HG03571 (cell line): ENCODE measurements around the gene SF3B2.
"Not testable (repeated sequence)": the region's sequence is repeated elsewhere in the genome, so short reads cannot be mapped to it uniquely, and the experiment has no call there.

Experiments used
- ATAC-seq: cut with Tn5 transposase; IDR thresholded peaks from one replicate; pipeline ENCODE4 v1.9.1; 2021; ENCODE audit not compliant: unreplicated experiment

Gene SF3B2, protein sequence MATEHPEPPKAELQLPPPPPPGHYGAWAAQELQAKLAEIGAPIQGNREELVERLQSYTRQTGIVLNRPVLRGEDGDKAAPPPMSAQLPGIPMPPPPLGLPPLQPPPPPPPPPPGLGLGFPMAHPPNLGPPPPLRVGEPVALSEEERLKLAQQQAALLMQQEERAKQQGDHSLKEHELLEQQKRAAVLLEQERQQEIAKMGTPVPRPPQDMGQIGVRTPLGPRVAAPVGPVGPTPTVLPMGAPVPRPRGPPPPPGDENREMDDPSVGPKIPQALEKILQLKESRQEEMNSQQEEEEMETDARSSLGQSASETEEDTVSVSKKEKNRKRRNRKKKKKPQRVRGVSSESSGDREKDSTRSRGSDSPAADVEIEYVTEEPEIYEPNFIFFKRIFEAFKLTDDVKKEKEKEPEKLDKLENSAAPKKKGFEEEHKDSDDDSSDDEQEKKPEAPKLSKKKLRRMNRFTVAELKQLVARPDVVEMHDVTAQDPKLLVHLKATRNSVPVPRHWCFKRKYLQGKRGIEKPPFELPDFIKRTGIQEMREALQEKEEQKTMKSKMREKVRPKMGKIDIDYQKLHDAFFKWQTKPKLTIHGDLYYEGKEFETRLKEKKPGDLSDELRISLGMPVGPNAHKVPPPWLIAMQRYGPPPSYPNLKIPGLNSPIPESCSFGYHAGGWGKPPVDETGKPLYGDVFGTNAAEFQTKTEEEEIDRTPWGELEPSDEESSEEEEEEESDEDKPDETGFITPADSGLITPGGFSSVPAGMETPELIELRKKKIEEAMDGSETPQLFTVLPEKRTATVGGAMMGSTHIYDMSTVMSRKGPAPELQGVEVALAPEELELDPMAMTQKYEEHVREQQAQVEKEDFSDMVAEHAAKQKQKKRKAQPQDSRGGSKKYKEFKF

DNA sequence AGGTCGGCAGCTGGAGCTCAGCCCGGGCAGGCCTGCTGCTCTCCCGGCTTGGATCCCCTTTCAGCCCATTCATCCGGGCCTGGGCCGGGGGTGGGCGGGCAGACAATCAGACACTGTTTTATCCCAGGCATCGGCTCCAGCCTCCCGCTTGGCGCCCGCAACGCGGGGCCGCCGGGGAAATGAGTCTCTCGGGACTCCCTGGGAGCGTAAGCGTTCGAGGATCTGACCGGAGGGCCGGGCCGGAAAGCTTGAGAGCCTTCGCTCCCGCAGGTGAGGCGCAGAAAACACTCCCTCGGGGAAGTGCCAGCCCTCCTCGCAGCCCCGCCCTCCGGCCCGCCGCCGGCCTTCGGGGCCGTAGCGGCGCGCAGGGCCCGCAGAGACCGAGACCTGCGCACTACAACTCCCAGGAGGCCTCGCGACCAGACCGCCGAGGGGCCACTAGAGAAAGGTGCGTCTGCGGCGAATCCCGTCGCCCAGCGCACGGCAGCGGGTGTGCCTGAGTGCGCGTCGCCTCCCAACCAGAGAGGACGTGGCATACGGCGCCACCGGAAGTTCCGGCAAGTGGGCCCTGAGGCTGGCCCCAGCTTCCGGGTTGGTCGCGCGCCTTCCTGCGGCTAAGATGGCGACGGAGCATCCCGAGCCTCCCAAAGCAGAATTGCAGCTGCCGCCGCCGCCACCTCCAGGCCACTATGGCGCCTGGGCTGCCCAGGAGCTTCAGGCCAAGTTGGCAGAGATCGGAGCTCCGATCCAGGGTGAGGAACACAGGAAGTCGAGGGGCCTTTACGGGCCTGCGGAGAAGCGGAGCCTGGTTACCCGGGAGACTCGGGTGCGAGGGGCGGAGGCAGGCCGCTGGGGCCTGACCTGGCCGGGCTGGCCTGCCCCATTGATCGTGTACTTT is at the start of gene SF3B2:
Gene SF3B2, plus strand, starts transcription at position 599 of the 898 bp plus-strand sequence. Its CDS starts 21 bp downstream, at position 620.
- ATAC-seq, result peak; percentile 92

DNA sequence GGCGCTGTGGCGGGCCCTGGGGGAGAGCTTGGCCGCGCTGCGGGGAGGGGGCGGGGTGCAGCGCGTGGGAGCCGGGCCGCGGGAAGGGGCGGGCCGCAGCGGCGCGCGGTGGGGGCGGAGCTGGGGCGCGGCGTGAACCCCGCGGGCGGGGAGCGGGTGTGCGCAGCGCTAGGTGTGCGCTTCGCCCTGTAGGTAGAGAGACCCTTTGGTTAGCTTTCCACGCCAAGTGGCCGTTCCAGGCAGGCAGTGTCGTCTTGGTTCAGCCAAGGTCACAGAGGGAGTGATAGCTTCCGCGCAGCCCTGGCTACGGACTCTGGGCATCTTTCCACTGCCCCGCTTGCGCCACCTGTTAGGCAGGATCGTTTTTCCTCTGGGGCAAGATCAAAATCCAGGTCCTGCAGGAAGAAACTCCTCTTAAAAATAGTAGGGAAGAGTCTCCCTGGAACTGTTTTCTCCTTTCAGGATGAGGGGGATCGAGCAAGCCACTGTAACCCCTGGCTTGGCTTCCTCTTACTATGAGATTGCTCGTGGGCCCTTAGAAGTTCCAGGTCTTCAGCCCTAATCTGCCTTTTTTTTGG is 49.4 kb upstream of the SF3B2 start:
- ATAC-seq, result peak; percentile 39

DNA sequence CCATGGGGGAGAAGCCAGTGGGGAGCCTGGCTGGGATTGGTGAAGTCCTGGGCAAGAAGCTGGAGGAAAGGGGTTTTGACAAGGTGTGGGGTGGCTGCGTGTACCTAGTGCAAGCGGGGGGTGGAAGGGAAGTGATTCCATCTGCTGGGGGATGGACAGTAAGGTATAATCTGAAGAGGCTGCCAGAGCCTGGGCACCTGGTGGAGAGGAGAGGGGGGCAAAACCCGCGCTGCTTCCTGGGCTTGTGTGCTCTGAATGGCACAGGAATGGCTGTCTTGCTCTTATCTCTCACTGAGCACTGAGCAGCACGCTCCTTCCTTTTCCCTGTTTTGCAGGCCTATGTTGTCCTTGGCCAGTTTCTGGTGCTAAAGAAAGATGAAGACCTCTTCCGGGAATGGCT is 48.9 kb upstream of the SF3B2 start:
- ATAC-seq, result no peak

DNA sequence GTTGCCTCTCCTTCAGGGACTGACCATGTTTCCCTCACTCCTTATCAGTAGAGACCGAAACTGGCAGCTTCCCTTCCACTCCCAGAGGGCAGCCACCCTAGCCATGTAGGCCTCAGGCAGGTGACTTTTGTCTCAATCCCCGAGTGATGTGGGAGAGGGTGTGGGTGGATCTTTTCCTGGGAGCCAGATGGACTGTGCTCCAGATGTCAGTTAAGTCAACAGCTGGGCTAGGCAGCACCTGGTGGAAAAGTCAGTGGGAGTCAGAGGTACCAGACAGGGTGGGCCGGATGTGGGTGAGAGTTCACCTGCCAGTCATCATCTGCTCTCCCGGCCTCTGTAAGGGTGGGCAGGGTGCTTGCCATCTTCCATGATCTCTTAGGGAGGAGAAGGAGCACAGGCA is 48.0 kb upstream of the SF3B2 start:
- no peak for ATAC-seq

DNA sequence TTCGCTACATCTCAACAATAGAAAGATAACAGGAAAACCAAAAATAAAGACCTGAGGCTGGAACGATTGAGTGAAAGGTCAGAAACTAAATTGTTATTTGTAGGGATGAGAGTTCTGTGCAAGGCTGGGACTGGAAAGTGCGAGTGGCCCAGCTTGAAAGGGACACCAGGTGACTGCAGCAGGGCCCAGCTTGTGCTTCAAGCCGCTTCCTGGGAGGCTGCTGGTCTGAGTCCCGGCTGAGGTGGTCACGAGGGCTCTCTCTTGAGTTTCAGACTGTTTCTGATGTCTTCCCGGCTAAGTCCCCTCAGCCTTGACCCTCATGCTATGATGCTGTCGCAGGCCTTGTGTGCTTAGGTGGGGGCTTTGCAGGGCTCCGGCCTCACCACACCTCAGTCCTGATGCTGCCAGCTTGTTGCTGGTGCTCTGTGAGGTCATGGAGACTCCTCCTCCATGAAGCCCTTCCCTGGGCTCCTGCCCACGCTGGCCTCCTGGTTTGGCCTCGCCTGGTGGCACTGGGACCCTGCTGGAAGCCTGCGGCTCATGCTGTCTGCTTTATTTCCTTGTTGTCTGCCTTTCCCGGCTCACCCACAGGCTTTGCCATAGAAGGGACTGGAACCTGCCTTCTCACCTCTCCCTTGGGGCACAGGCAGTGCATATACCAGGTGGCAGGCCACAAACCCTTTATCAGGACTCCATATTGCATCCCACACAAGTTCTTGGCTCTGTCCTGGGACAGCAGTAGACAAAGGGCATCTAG is 45.9 kb upstream of the SF3B2 start:
- no peak for ATAC-seq

DNA sequence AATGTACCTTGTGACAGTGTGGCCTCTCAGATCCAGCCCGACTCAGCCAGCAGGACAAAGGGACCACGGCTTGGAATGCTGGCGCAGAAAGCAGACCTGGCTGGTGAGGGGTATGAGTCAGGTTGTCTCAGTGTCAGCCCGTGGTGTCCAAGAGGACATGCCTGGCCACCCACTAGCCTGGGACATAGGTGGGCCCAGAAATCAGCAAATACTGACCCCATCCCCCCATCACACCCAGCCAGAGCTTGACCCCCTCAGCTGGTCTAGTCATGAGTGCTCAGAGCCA is 45.3 kb upstream of the SF3B2 start:
- no peak for ATAC-seq

DNA sequence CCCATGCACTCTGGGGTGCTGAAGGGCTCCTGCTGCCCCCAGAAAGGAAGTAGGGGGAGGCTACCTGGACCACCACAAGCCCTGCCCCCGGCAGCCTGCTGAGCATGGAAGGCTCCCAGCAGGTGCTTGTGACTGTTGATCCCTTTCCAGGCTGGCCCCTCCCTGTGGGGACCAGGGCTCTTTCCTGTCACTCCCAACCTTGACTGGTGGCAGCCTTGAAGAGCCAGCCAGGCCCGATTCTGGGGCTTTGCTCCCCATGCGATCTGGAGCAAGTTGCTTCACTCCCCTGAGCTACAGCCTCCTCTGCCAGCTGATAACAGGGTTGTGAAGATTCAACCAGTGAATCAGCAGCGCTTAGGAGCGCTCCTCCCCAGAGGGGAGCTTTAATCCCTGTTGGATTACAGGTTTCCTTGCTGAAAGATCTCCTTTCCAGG is 44.9 kb upstream of the SF3B2 start:
- ATAC-seq, result no peak

DNA sequence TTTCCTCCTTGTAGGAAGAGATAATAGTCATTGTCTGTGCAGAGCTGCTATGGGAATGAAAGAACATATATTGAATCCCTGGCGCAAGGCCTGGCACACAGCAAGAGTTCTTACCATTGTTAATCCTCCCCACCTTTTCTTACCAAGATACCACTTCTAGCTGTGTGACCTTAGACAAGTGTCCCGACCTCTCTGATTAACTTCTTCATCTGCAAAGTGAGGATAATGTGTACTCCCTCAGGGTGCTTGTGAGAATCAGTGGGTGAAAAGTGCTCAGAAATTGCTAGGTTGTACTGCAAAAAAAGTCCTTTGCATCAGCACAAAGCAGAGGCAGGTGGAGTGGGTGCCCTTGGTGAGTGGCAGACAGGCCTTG is 44.1 kb upstream of the SF3B2 start:
- ATAC-seq, result no peak

DNA sequence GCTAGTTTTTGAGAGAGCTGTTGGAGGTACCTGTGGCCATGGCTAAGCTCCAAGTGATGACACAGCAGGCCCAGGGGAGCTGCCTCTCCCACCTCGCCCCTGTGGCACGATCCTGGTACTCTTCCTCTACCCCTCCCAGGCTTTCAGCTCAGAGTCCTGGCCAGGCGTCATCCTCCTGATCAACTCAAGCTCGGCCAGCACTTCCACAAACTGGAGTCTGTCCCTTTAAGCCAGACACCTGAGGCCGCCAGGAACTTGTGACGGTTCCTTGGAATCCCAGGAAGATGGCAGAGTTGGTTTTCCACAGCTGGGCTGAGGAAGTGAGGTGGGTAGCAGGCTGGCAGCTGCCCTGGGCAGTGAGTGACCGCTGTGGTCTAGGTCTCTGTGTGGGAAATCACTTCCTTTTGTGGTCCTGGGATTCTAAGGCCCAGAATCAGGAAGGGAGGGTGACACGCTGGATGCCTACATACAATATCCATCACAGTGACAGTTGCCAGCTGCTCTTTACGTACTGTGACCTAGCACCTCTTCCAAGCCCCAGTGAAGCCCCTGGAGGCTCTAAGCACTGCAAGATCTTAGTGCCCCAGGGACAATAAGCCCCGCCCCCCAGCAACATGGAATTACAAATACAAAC is 43.6 kb upstream of the SF3B2 start:
- ATAC-seq, result no peak

DNA sequence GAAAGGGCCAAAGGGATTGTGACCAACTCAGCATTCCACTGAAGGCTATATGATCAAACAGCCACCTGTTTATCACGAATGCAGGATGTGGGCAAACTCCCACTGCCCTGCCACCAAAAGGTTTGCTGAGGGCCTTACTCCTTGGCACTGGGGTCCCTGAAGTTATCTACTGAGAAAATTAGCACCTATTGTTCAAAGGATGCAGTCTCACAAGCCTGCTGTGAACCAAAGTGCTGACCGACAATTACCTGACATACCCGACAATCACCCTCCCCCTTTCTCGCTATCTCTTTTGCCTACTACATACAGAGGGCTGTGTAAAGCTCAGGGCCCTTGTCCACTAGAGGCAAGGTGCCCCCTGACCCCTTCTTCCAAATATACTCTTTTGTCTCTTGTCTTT is 42.1 kb upstream of the SF3B2 start:
- ATAC-seq, result not testable (repeated sequence)

DNA sequence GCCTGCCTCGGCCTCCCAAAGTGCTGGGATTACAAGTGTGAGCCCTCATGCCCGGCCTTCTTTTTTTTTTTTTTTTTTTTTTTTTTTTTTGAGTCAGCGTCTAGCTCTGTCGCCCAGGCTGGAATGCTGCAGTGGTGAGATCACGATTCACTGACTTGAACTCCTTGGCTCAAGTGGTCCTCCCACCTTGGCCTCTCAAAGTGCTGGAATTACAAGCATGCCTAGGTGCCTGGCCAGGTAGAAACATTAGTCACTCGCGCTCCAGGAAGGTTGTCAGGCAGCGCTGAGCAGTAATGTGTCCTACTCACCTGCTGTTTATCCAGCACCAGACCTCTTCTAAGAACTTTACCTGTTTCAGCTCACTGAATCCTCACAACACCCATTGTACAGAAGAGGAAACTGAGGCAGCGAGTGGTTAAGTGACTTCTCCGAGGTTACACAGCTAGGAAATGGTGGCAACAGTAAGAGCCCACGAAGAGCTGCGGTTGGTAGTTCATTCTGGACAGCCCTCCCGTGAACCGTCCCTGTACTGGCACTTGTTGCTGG is 40.9 kb upstream of the SF3B2 start:
- ATAC-seq, result no peak

DNA sequence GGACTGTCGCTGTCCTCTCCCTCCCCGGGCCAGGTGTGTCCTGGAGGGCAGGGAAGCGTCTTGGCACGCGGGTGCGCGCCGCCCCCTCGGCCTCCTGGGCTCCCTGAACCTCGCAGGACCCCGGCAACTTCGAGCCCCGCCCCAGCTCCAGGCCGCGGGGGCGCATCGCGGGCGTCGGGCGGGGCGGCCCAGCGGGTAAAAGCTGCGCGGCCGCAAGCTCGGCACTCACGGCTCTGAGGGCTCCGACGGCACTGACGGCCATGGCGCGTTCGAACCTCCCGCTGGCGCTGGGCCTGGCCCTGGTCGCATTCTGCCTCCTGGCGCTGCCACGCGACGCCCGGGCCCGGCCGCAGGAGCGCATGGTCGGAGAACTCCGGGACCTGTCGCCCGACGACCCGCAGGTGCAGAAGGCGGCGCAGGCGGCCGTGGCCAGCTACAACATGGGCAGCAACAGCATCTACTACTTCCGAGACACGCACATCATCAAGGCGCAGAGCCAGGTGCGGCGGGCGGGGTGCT is 40.3 kb upstream of the SF3B2 start, which contains the start of gene CST6:
Gene CST6, plus strand, starts transcription at position 224 of the 519 bp plus-strand sequence. Its CDS starts 37 bp downstream, at position 261.
- ATAC-seq, result no peak

DNA sequence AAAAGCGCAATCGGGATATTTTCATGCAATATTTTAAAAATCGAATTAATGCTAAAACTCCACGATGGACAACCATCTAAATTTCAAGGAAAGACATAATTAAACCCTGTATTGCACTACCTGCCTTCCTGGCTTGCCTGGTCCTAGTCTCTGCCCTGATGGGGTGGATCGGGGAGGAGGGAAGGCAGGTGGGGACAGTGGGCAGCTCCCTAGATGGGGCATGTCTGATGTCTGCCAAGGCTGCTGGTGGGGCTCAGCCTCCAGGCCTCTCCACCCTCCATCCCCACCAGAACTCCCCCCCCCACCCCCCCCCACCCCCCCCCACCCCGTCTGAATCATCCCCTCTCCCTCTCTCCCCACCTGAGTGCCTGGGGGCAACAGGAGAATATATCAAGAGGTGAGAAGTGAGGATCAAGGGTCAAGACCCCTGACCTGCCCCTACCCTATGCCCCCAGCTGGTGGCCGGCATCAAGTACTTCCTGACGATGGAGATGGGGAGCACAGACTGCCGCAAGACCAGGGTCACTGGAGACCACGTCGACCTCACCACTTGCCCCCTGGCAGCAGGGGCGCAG is 39.7 kb upstream of the SF3B2 start:
- no peak for ATAC-seq

DNA sequence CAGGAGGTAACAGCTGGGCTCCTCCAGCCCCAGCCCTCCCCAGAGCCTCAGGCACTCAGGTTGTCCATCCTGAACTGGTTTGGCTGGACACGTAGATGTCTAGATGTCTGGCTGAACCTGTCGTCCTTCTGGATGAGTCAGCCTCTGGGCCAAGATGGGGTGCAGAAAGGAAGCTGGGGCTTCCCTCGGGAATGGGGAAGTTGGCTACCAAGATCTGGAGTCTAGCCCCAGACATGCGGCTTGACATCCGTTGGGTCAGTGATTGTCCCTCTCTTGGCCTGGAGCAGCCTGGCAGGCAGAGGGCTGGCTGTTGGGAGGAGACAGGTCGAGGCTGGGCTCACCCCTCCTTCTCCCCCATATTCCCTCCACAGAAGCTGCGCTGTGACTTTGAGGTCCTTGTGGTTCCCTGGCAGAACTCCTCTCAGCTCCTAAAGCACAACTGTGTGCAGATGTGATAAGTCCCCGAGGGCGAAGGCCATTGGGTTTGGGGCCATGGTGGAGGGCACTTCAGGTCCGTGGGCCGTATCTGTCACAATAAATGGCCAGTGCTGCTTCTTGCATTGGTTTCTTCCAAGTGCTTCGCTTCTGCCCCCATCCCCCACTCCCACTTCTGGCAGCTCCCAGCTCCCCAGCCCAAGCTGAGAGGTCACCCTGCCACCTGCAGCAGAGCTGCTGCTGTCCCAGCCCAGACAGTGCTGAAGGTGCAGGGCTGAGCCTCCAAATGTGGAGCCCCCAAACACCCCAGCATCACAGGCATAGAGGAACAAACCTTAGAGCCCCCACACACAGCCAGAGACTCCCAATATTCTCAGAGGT is 39.0 kb upstream of the SF3B2 start:
- ATAC-seq, result no peak

DNA sequence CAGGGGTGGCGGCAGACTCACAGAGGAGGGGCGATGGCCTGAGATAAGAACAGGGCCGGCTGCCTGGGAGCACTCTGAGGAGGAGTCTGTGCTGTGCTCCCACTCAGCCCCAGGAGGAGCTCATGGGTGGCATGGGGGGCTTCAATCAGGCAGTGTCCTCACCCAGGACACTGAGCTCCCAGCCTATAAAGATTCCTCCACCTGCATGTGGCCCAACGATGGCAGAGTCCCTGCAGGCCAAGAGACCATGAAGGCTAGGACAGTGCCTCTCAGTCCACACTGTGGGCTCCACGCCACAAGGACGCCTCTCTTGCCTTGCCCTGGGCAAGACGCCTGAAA is 38.4 kb upstream of the SF3B2 start:
- ATAC-seq, result no peak

DNA sequence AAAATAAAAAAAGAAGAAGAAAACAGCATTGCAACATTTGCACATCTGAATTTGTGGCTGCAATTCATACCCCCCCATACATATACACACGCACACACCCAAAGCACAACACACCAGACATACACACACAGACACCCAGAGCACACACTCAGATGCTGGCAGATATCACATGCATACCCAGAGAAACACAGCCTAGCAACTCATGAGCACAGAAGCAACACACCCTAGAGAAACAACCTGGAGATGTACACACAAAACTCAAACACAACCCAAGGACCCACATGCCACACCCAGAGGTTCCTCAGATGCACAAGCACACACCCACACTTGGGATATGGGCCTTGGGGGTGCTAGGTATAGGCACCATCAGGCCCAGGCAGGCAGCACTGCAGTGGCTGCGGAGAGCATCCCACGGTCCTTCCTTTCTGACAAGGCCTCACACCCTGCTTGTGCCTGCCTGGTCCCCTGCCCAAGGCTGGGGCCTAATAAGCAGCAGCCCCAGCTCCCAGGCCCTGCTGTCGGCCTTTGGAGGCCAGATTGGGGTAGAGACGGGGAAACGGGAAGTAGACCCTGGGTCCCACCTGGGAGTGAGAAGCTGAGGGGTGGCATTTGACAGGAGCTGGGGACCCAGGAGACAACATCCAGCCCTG is 37.2 kb upstream of the SF3B2 start:
- ATAC-seq, result no peak

DNA sequence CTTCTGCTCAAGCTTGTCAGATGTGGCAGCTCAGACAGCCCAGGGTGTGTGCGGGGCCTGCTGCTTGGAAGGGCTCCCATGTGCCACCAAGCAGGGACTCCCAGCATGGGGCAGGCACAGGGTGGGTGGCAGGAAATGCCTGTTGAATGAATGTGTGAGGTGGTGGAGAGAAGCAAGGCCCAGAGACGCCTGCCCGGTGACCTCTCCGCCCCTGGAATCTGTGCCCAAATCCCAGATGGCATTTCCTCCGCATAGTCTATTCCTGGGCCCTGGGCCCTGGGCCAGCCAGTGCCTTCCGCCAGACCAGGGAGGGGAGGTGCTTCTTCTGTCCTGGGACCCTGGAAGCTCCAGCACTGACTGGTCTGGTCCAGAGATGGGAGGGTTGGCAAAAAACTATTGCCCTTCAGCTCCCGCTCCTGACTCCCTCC is 36.7 kb upstream of the SF3B2 start:
- no peak for ATAC-seq
